Ovary (tissue), 3 donors: ENCODE results near the gene LSR.

Source experiments
- CTCF ChIP-seq, 3 donors: fragments of 450-650 bp in 2 of 3; fragments of 200-600 bp in 1 of 3; IDR thresholded peaks; one replicate each; pipeline versions ENCODE4 v1.5.1 to v1.8.0; 2016 to 2022; ENCODE audit warnings: antibody characterized with exemption in 3 of 3, mild to moderate bottlenecking in 1 of 3
- EP300 ChIP-seq: sonication (generic); formaldehyde crosslinking; IDR thresholded peaks from one replicate; pipeline ENCODE4 v1.6.1; 2017; ENCODE audit warnings: antibody characterized with exemption
- POLR2A ChIP-seq: fragments of 450-650 bp; IDR thresholded peaks from one replicate; pipeline ENCODE4 v1.6.1; 2017; ENCODE audit warnings: antibody characterized with exemption, mild to moderate bottlenecking, moderate library complexity
- donor health status: DM: no; HTN: no; CAD: no.

GRCh38 chr19:35308910-35309309 lies 60.1 kb downstream of the LSR start:
- no peak for TF ChIP-seq CTCF (IDR thresholded peaks at IDR 0.05)
- no peak for TF ChIP-seq POLR2A
- no peak for TF ChIP-seq EP300
